LNCAP (cell line): ENCODE data around the gene TADA3.

ENCODE experiments used
- TF ChIP-seq, protein P1 (sequence below): fragments of 450-650 bp; IDR thresholded peaks from 2 replicates; pipeline ENCODE4 v1.5.1; 2017; ENCODE audit warnings: mild to moderate bottlenecking

The TADA3 gene

DNA sequence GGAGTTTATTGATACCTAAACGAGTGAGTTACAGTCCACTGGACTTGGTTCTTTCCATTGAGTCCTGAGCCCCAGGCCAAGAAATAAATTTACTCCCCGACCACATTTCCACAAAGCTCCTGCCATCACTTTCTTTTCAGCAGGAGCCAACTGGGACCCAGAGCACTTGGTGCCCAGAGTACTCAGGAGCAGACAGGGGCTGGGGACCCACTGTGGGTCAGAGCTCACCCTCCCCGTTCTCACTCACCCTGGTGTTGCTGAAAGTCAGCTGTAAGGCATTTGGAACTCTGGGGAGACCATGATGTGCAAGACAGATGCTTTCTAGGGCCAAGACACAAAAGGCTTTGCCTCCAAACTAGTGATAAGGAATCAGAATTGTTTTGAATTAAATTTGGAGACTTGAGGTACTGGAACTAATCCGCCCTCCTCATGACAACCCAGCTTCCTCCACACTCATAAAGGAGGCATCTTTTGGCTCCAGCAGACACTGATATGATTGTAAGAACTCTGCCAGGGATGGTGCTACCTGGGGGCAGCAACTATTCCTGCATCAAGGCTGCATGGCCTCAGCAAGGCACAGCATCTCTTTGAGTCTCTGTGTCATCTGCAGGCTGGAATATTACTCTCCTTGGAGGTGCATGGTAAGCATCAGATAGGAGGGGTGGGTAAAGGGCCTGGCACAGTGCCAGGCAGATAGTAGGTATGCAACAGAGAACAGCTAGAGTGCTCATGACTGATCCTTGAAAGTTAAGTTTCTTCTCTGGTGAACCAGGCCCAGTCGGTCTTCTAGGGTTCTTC is 15.2 kb downstream of the TADA3 start:
- TF ChIP-seq, protein P1, sequence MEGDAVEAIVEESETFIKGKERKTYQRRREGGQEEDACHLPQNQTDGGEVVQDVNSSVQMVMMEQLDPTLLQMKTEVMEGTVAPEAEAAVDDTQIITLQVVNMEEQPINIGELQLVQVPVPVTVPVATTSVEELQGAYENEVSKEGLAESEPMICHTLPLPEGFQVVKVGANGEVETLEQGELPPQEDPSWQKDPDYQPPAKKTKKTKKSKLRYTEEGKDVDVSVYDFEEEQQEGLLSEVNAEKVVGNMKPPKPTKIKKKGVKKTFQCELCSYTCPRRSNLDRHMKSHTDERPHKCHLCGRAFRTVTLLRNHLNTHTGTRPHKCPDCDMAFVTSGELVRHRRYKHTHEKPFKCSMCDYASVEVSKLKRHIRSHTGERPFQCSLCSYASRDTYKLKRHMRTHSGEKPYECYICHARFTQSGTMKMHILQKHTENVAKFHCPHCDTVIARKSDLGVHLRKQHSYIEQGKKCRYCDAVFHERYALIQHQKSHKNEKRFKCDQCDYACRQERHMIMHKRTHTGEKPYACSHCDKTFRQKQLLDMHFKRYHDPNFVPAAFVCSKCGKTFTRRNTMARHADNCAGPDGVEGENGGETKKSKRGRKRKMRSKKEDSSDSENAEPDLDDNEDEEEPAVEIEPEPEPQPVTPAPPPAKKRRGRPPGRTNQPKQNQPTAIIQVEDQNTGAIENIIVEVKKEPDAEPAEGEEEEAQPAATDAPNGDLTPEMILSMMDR: no peak

DNA sequence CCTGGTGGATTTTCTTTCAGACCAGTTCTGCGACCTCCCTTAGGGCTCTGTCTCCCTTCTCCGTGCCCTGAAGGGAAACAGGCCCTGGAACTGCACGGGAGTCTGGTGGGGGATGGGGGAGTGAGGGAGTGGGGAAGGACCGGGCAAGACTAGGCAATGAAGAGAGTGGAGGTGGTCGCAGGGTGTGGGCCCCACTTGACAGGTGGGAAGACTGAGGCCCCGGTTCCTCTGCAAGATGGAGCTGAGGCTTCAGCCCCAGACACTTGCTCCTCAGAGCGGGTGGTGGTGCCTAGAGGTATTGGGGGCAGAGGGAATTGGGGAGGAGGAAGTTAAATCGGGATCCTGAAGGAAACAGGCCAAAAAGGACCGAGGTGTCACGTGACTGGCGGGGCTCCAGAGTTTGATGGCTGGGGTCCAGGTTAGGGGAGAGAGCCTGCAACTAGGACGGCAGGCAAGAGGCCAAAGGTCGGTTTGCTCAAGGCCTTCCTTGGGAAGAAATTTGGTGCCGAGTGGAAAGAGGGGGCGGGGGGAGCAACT is 21.9 kb downstream of the TADA3 start:
- TF ChIP-seq, protein P1: no peak

DNA sequence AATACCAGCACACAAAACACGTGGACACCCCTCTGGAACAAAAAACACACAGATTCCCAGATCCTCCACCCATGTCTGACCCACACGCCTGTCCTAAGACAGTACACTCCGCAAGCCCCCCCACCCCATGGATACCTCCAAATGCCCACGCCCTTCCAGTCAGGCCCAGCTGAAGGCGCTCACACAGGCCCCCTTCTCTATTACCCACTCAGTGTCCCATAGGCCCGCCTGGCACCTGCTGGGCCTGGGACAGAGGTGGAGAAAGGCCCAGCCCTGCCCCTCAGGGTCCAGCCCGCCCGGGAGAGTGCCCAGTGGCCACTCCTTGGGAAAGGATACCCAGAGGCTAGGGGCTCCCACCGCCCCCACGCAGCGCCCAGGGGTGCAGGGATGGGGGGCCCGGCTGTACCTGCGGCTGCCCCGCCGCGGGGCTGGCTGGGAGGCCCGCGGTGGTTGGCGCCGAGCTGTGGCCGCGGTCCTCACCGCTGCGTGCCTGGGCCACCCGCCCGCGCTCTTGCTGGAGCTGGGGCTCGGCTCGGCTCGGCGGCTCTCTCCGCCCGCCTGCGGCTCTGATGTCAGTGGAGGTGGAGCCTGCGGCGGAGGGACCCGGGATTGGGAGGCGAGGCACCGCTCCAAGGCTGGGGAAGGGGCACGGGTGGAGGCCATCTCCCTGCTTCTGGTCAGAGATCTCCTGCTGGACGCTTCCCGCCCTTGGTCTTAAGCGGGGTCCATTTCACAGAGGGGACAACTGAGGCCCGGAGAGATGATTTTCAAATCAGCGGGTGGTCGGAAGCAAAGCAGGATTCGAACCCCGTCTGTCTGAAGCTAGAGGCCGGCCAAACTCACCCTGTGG is 22.6 kb downstream of the TADA3 start, which contains the start of gene CAMK1:
TSS of gene CAMK1 (minus strand) at position 522 of the 850 bp plus-strand sequence. CDS start 2,198 bp downstream, outside the sequence.
- TF ChIP-seq, protein P1: no peak

DNA sequence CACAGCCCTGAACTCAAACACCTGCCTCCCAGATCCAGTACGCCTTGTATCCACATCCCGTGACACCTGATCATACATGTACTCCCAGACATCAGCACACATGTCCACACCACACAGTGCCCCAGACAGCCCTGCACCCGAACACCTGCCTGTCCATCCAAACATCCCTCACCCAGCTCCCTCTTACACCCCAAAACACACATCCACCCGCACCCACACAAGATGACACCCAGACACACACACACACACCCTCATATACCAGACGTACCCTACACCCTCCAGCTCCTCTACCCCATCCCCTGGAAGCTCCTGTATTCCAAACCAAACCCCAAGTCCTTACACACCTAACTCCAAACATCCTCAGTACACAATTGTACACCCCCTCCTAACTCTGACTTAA is 23.3 kb downstream of the TADA3 start:
- TF ChIP-seq, protein P1: no peak

DNA sequence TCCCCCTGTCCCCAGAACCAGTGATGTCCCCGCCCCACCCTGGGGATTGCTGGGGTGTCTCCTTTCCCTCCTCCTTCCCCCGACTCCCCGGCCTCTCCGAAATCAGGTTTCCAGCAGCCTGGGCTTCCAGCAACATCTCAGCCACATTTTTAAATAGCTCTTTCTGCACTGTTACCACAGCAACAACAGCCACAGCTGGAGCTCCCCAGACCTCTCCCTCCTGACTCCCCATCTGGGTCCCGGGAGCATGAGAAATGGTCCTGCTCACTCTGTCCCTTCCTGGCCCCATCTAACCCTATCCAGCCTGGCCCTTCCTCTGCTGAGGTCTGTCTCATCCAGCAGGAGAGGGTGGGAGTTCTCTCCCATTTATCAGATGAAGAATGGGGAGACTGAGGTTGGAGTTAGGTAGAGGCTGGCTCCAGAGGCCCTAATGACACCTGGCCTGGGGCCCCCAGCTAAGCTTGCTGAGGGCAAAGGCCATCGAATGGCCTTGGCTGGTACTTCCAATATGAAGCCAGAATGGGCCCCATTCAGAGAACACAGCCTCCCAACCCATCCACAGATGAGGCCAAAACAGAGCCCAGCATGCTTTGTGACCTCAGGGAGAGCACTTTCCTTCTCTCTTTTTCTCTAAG is 24.0 kb downstream of the TADA3 start:
- TF ChIP-seq, protein P1: no peak

DNA sequence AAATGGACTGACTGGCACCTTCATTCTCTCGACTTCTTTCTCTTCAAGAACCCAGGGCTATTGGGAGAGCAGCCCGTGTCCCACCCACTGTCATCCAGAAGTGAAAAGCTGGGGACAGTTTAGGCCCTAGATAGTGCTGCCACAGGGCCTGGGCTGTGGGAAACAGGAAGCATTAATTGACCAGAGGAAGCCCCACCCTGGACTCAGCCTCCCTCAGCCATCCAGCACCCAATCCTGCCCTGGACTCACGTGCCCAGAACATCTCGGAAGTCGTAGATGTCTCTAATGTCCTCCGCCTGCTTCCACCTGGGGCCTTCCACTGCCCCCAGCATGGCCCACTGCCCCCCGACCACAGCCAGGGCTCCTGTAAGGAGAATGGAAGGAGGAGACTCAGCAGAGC is 24.9 kb downstream of the TADA3 start:
- TF ChIP-seq, protein P1: no peak

DNA sequence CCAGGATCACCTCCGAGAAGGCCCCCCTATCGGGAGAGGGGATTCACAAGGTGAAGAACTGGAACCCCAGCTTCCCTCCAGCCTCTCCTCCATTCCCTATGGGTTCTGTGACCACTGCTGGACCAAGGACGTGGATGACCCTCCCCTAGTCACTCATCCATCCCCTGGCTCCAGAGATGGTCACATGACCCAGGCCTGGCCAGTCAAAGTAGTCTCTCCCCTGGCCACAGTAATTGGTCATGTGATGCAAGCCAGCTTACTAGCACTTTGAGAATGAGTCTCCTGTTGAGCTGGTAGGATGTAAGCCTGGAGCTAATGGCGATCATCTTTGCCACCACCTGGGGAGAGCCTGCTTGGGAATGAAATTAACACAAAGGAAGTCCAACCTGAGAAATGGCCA is 26.4 kb downstream of the TADA3 start:
- TF ChIP-seq, protein P1: no peak
